ENCODE data around the gene STXBP2. TPM values are rescaled to one million over a fixed set of nuclear protein-coding genes. Genes with fewer than 3 reads are reported as not detected.

Gene STXBP2
- total RNA-seq = 4.2 and 9.9 TPM in 2 replicates

DNA sequence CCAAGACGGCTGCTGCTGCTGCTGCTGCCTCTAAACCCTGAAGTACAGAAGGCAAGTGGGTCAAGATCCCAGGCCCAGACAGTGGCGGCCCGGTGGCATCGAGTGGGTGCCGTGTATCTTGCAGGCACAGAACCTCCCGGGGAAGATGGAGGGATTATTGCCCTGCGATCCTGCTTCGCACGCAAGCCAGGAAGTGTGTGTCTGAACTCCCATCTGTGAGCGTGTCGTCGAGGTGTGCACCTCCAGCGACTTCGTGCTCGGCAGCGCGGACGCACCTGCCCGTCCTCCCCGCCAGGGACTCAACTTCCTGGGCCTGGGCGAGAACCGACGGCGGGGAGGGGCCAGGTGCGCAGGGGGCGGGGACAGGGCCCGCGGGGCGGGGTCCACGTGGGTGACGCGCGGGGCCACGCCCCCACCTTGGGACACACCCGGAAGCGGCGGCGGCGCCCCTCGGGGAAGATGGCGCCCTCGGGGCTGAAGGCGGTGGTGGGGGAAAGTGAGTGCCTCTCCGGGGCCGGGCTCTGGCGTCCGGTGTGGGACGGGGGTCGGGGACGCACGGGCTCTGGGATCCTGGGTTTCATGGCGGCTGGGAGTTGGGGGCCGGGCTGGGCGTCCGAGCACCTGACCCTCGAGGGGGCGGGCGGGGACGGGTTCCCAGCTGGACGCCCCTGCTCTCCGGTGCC is at the start of gene STXBP2:
Gene STXBP2, plus strand, starts transcription at position 420 of the 683 bp plus-strand sequence. Its CDS starts 40 bp downstream, at position 460.
- peak within 1 kb of the TSS; percentile 74 for H3K4me3 ChIP-seq (ENCODE audit: low read depth, low read length)

DNA sequence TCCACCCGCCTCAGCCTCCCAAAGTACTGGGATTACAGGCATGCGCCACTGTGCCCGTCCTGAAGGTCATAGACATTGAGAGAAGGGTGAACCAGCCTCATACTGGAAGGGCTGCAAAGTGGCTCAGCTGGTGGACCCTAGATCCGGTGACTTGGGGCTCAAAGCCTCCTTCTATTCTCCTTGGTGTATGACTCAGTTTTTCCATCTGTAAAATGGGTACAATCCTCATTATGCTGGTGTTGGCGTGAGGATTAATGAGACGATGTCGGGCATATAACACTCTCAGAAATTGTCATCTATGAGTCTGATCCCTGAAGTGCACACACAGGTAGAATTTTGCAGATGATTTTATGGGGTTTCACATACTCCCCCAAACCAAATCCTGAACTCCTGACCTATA is 47.1 kb upstream of the STXBP2 start:
- H3K4me3 ChIP-seq (ENCODE audit: low read depth, low read length) = no peak overlapping the region
- TF ChIP-seq, protein P1, sequence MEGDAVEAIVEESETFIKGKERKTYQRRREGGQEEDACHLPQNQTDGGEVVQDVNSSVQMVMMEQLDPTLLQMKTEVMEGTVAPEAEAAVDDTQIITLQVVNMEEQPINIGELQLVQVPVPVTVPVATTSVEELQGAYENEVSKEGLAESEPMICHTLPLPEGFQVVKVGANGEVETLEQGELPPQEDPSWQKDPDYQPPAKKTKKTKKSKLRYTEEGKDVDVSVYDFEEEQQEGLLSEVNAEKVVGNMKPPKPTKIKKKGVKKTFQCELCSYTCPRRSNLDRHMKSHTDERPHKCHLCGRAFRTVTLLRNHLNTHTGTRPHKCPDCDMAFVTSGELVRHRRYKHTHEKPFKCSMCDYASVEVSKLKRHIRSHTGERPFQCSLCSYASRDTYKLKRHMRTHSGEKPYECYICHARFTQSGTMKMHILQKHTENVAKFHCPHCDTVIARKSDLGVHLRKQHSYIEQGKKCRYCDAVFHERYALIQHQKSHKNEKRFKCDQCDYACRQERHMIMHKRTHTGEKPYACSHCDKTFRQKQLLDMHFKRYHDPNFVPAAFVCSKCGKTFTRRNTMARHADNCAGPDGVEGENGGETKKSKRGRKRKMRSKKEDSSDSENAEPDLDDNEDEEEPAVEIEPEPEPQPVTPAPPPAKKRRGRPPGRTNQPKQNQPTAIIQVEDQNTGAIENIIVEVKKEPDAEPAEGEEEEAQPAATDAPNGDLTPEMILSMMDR (IDR thresholded peaks at IDR 0.05; ENCODE audit: insufficient read depth, low read depth, low read length) = no peak
- DNase-seq (ENCODE audit: low read depth) = no peak

More for the DNA sequence above, at the start of gene STXBP2:
- TF ChIP-seq, protein P1 (IDR thresholded peaks at IDR 0.05; ENCODE audit: insufficient read depth, low read depth, low read length) = no peak
- DNase-seq (ENCODE audit: low read depth) = peak; percentile 48

DNA sequence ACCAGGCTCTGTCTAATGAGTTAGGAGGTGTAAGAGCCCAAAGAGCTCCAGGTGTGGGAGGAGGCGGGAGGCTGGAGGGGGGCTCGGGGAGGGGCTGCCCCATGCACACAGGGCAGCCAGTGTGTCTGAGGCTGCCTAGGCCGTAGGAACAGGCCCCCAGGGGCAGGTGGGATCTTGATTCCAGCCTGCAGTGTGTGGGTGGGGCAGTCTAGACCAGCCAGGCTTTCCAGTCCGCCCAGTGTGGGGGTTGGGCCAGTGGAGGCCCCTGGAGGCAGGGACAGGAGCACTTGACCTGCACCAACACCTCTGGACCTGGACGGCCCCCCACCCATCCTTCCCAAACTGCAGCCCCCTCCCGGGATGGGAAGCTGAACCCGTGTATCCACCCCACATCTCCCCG is 46.7 kb upstream of the STXBP2 start:
- TF ChIP-seq, protein P1 (IDR thresholded peaks at IDR 0.05; ENCODE audit: insufficient read depth, low read depth, low read length) = no peak
- no peak overlapping the region for H3K4me3 ChIP-seq (ENCODE audit: low read depth, low read length)
- DNase-seq (ENCODE audit: low read depth) = no peak

DNA sequence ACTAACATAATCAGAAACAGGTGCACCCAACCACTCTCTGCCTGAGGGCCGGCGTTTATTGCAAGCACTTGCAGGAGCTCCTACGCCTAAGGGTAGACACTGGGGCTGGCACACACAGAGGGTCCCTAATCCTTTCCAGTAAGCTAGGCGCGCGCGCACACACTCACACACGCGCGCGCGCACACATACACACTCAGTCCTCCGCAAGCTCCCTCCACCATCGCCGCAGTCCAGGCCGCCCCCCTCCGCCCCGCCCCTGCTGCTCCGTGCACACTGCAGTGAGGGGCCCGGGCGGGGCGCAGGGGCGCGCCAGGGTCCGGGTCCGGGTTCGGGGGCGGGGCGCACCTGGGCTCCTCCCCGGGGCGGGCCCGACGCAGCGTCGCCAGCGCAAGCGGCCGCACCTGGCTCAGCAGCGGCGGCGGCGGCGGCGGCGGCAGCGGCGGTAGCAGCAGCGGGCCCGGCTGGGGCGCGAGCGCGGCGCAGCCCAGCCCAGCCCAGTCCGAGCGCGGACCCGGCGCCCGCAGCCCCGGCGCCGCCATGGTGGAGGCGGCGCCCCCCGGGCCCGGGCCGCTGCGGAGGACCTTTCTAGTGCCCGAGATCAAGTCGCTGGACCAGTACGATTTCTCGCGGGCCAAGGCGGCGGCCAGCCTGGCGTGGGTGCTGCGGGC is 41.3 kb upstream of the STXBP2 start, which contains the start of gene CAMSAP3:
Gene CAMSAP3, plus strand, starts transcription at position 398 of the 668 bp plus-strand sequence. Its CDS starts 140 bp downstream, at position 538.
- H3K4me3 ChIP-seq (ENCODE audit: low read depth, low read length) = no peak within 1 kb of the TSS
- peak; percentile 5 for DNase-seq (ENCODE audit: low read depth)

DNA sequence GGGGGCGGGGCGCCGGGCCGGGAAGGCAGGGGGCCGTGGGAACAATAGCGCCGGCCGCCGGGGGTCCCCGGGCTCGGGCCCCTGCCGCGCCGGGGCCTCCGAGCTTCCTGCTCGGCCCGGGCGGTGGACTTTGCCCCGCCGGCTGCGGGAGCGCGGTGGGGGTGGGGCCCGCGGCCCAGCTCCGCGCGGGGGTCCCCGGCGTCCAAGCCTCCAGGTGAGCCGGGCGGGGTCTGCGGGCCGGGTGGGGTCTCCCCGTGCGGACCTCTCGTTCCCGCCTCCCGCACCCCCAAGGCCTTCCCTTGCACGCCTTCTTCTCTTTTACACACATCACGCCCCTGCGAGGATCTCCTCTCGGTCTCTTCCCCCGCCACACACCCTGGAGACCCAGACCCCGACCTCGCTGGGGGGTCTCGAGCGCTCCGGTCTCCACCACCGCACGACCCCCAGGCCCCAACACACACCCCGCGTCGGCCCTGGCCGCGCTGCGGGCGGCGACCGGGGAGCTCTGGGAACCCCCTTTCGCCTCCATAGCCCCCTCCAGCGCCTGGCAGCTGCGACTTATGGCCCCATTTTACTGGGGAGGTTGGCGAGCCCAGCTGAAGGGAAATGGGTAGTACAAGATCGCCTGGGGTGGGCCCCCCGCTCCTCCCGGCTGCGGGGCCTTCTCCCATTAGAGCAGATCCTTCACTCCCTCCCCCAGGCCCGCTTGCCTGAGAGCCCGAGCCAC is 40.5 kb upstream of the STXBP2 start:
- no peak overlapping the region for H3K4me3 ChIP-seq (ENCODE audit: low read depth, low read length)
- DNase-seq (ENCODE audit: low read depth) = no peak
- TF ChIP-seq, protein P1 (IDR thresholded peaks at IDR 0.05; ENCODE audit: insufficient read depth, low read depth, low read length) = no peak

More for the DNA sequence above, 41.3 kb upstream of the STXBP2 start, which contains the start of gene CAMSAP3:
- TF ChIP-seq, protein P1 (IDR thresholded peaks at IDR 0.05; ENCODE audit: insufficient read depth, low read depth, low read length) = no peak

DNA sequence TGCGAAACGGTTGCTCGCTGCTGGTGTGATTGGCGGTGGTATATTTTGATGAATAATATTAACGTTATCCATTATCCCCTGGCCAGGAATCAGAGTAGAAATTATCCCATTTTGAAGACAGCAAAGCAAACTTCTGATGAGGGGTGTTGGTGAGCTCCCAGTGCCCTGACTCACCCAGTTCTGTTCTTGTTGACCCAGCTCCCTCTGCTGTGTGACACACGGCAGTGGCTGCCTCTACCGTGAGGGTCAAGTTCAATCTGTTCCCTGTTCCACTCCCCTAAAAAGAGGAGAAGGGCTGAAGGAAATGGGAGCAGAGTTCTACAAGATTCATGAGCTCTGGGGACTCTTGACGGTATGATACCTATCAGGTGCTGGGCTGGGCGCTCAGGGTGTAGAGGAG is 39.2 kb upstream of the STXBP2 start:
- DNase-seq (ENCODE audit: low read depth) = no peak
- TF ChIP-seq, protein P1 (IDR thresholded peaks at IDR 0.05; ENCODE audit: insufficient read depth, low read depth, low read length) = no peak
- no peak overlapping the region for H3K4me3 ChIP-seq (ENCODE audit: low read depth, low read length)

All from fibroblast of villous mesenchyme (primary cell).